NCI-H1092 treated with DMSO at 0.1 percent for 48 hours (cell line): ENCODE data around the gene SLC8A3.
"Not testable (repeated sequence)": the region's sequence is repeated elsewhere in the genome, so short reads cannot be mapped to it uniquely, and the experiment has no call there.

Source experiments
- DNase-seq: peaks from one replicate; lab custom pipeline; 2025; lab: John Stamatoyannopoulos, UW

SLC8A3 gene

GRCh38 chr14:70188659-70189455 is at the start of gene SLC8A3:
Gene SLC8A3 (minus strand): TSS chr14:70188951. CDS start chr14:70168422, 20,529 bp downstream.
- peak; percentile 78 for DNase-seq

GRCh38 chr14:70237710-70238109 is 49.0 kb upstream of the SLC8A3 start:
- DNase-seq: no peak

GRCh38 chr14:70234066-70234950 is 45.6 kb upstream of the SLC8A3 start:
- no peak for DNase-seq

GRCh38 chr14:70231756-70232544 is 43.2 kb upstream of the SLC8A3 start:
- DNase-seq: not testable (repeated sequence)

- not testable (repeated sequence) for DNase-seq
These were observed 41.3 kb upstream of the SLC8A3 start for GRCh38 chr14:70229877-70230640.

- DNase-seq: no peak
These were observed 25.1 kb upstream of the SLC8A3 start for GRCh38 chr14:70213721-70214282.

GRCh38 chr14:70212752-70213151 is 24.0 kb upstream of the SLC8A3 start:
- DNase-seq: no peak

GRCh38 chr14:70208380-70208779 is 19.6 kb upstream of the SLC8A3 start:
- no peak for DNase-seq

GRCh38 chr14:70203686-70204085 is 14.9 kb upstream of the SLC8A3 start:
- no peak for DNase-seq

GRCh38 chr14:70201994-70202393 is 13.2 kb upstream of the SLC8A3 start:
- no peak for DNase-seq

- no peak for DNase-seq
These were observed 4.6 kb upstream of the SLC8A3 start for GRCh38 chr14:70193396-70193795.

- DNase-seq: no peak
These were observed 4.2 kb upstream of the SLC8A3 start for GRCh38 chr14:70192915-70193314.

GRCh38 chr14:70190156-70190555 is 1.4 kb upstream of the SLC8A3 start:
- DNase-seq: no peak

GRCh38 chr14:70189456-70190077 is 816 bp upstream of the SLC8A3 start:
- no peak for DNase-seq

- no peak for DNase-seq
These were observed 461 bp downstream of the SLC8A3 start for GRCh38 chr14:70188322-70188658.

- DNase-seq: peak; percentile 44
These were observed 1.8 kb downstream of the SLC8A3 start for GRCh38 chr14:70186900-70187451.

- no peak for DNase-seq
These were observed 4.8 kb downstream of the SLC8A3 start for GRCh38 chr14:70183991-70184390.

- no peak for DNase-seq
These were observed 7.5 kb downstream of the SLC8A3 start for GRCh38 chr14:70181276-70181675.

- no peak for DNase-seq
These were observed 8.0 kb downstream of the SLC8A3 start for GRCh38 chr14:70180718-70181117.

GRCh38 chr14:70177081-70177800 is 11.5 kb downstream of the SLC8A3 start:
- no peak for DNase-seq
